Activated B cell treated with CpG ODN at 0.5 μM for 24 hours (primary cell): ENCODE measurements around the gene TRAFD1. TPM values are rescaled to one million over a fixed set of nuclear protein-coding genes. Genes with fewer than 3 reads are reported as not detected.

Experiments
- ATAC-seq: fragments of 200-7000 bp; cut with Tn5 transposase; one replicate; pipeline ENCODE4 v1.10.0; 2021; ENCODE audit warnings: low read depth, mild to moderate bottlenecking, moderate library complexity
- CTCF ChIA-PET: fragments of 350-600 bp; sonication (Branson Sonifier 250); formaldehyde crosslinking; loops from one replicate; lab custom pipeline; 2021; ENCODE audit warnings: antibody characterized with exemption; lab: Charles Lee
- POLR2A ChIA-PET: fragments of 350-600 bp; sonication (Branson Sonifier 250); formaldehyde crosslinking; loops from one replicate; lab custom pipeline; 2021; ENCODE audit warnings: antibody characterized with exemption; lab: Charles Lee
- DNase-seq: peaks from one replicate; pipeline ENCODE4 v3.0.0; 2022
- H3K27ac Mint-ChIP-seq: one replicate; pipeline ENCODE4 v1.8.0; 2020; ENCODE audit warnings: mixed read lengths
- H3K27me3 Mint-ChIP-seq: one replicate; pipeline ENCODE4 v1.8.0; 2021; ENCODE audit warnings: mixed read lengths
- H3K36me3 Mint-ChIP-seq: one replicate; pipeline ENCODE4 v1.8.0; 2021; ENCODE audit warnings: low read depth, mixed read lengths
- H3K4me1 Mint-ChIP-seq: one replicate; pipeline ENCODE4 v1.8.0; 2021; ENCODE audit warnings: mixed read lengths
- H3K4me3 Mint-ChIP-seq: one replicate; pipeline ENCODE4 v1.8.0; 2020; ENCODE audit warnings: mild to moderate bottlenecking, mixed read lengths
- H3K9me3 Mint-ChIP-seq: one replicate; pipeline ENCODE4 v1.8.0; 2020; ENCODE audit warnings: mixed read lengths
- intact Hi-C: fragments of 100-400 bp; cut with micrococcal nuclease; formaldehyde crosslinking; loops from one replicate; pipeline ENCODE4 v1.15.1; 2024
- total RNA-seq: library from RNA; stranded (reverse); gene quantifications from 2 replicates; pipeline ENCODE4 v1.2.3, GENCODE V29; 2022
- TF ChIP-seq, protein P1 (sequence below): fragments of 200-600 bp; IDR thresholded peaks from one replicate; pipeline ENCODE4 v1.8.0; 2022; ENCODE audit warnings: antibody characterized with exemption, mild to moderate bottlenecking

Gene TRAFD1
- total RNA-seq, 1 donor from 2014 or later: 51.0 TPM

DNA sequence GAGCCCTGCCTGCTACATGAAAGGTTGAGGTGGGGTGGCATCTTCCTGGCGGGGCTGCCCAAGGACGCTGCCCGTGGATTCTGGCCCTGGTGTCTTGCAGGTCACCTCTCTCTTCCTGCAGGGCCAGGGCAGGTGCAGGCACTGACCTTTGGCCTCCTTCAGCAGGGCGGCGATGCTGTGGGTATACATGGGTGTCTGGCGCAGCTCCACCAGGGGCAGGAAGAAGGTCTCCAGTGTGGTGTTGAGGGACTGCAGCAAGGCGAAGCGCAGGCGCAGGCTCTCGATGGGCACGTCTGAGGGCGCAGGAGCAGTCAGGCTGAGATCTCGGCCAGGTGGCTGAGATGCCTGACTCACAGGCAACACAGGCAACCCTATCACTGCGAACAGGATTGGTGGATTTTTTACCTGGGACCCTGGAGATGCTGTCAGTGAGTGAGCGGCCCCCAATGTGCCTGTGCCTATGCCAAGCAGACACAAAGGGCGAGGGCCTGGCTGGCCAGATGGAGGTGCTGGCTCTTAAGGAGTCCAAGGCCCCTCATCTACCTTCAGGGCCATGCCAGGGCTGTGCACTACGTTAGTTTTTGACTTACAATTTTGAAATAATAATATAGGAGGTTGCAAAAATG, 45.7 kb downstream of the TRAFD1 start:
- no peak overlapping the region for H3K4me3 Mint-ChIP-seq
- H3K27ac Mint-ChIP-seq: no peak overlapping the region
- peaks cover 53% of the 10 kb centered on the region for H3K36me3 Mint-ChIP-seq
- ChIA-PET POLR2A (no interaction called here), CTCF (no interaction called here)
- ATAC-seq: no peak
- intact Hi-C loops: loop anchor here (1.0 kb wide), 2 partner anchors 62 to 226 kb away; no protein-coding TSS in a partner anchor
- TF ChIP-seq, protein P1, sequence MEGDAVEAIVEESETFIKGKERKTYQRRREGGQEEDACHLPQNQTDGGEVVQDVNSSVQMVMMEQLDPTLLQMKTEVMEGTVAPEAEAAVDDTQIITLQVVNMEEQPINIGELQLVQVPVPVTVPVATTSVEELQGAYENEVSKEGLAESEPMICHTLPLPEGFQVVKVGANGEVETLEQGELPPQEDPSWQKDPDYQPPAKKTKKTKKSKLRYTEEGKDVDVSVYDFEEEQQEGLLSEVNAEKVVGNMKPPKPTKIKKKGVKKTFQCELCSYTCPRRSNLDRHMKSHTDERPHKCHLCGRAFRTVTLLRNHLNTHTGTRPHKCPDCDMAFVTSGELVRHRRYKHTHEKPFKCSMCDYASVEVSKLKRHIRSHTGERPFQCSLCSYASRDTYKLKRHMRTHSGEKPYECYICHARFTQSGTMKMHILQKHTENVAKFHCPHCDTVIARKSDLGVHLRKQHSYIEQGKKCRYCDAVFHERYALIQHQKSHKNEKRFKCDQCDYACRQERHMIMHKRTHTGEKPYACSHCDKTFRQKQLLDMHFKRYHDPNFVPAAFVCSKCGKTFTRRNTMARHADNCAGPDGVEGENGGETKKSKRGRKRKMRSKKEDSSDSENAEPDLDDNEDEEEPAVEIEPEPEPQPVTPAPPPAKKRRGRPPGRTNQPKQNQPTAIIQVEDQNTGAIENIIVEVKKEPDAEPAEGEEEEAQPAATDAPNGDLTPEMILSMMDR: no peak
- no peaks in the 10 kb centered on the region for H3K9me3 Mint-ChIP-seq
- peaks cover 6% of the 10 kb centered on the region for H3K4me1 Mint-ChIP-seq
- no peak for DNase-seq
- no peaks in the 10 kb centered on the region for H3K27me3 Mint-ChIP-seq

DNA sequence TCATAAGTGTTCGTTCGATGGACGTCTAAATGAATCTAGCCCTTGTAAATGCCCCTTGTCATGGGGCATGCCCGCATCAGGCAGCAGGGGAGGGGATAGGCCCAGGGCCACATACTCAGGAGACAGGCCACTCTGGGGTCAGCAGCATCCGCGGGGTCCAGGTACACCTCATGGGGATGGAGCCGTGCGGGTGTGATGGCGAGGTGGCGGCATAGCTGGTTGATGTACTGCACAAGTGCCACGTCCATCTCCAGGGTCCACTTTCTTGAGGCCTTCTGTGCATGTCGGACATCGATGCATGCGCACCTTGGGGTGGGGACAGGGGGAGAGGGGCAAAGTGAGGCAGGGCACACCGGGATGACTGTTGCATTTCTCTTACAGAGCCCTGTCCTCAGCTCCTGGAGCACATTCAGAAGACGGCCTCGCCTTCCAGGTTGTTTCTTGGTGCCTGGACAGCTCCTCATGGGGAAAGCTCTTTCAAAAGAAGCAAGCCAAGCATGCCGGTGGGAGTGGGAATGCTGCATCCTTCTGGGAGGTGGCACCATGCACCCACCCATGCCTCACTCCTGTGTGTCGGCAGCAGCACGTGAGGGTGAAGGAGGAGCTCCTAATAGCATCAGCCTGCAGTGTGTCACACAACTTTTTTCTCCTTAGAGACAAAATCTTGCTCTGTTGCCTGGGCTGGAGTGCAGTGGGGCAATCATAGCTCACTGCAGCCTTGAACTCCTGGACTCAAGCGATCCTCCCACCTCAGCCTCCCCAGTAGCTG, 47.4 kb downstream of the TRAFD1 start:
- no peaks in the 10 kb centered on the region for H3K27me3 Mint-ChIP-seq
- H3K4me1 Mint-ChIP-seq: peaks cover 6% of the 10 kb centered on the region
- DNase-seq (no peak), ATAC-seq (no peak)
- intact Hi-C loops: no loop called here
- H3K9me3 Mint-ChIP-seq: no peaks in the 10 kb centered on the region
- H3K4me3 Mint-ChIP-seq: no peak overlapping the region
- POLR2A ChIA-PET: interaction anchor here (0.8 kb wide), 1 partner anchor 408 kb away, joined by 3 read pairs; no protein-coding TSS in a partner anchor
- TF ChIP-seq, protein P1: no peak
- peaks cover 64% of the 10 kb centered on the region for H3K36me3 Mint-ChIP-seq
- H3K27ac Mint-ChIP-seq: no peak overlapping the region
- CTCF ChIA-PET: interaction anchor here (0.8 kb wide), 1 partner anchor 228 kb away, joined by 3 read pairs; no protein-coding TSS in a partner anchor

DNA sequence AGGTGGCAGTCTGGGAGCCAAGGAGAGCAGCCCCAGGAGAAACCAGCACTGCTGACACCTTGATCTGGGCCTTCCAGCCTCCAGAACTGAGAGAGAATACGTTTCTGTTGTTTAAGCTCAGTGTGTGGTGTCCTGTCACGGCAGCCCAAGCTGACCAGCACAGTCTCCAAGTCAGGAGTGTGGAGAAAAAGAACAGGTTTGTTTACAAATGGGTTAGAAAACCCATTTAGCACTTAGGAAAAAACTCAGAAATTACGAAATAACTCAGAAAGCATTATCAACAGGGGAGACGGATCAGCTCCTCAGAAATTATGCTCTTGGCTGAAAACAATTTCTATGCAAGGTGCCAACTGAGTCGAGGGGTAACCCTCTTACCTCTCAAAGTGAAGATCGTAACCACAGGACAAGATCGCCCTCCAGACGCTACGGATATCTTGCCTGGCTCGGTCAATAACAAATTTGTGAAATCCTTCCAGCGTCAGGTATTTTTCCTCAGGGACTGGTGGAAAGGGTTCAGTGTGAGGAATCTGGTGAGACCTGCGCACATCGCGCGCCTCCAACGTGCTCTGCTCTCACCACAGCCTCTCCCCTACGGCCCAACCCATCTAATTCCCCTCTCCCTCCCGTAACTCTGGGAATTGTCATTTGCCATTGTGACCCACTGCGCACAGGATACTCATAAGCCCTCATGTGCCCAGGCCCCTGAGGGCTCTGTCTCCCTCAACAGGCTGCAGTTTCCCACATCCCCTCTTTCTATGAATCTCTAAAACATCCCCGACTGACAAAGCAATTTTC, 50.2 kb downstream of the TRAFD1 start:
- H3K36me3 Mint-ChIP-seq: peaks cover 72% of the 10 kb centered on the region
- CTCF ChIA-PET: no interaction called here
- H3K4me3 Mint-ChIP-seq: no peak overlapping the region
- no peaks in the 10 kb centered on the region for H3K27me3 Mint-ChIP-seq
- no peaks in the 10 kb centered on the region for H3K4me1 Mint-ChIP-seq
- H3K27ac Mint-ChIP-seq: no peak overlapping the region
- TF ChIP-seq, protein P1: no peak
- POLR2A ChIA-PET: no interaction called here
- DNase-seq (no peak), ATAC-seq (no peak)
- H3K9me3 Mint-ChIP-seq: no peaks in the 10 kb centered on the region
- intact Hi-C loops: no loop called here

DNA sequence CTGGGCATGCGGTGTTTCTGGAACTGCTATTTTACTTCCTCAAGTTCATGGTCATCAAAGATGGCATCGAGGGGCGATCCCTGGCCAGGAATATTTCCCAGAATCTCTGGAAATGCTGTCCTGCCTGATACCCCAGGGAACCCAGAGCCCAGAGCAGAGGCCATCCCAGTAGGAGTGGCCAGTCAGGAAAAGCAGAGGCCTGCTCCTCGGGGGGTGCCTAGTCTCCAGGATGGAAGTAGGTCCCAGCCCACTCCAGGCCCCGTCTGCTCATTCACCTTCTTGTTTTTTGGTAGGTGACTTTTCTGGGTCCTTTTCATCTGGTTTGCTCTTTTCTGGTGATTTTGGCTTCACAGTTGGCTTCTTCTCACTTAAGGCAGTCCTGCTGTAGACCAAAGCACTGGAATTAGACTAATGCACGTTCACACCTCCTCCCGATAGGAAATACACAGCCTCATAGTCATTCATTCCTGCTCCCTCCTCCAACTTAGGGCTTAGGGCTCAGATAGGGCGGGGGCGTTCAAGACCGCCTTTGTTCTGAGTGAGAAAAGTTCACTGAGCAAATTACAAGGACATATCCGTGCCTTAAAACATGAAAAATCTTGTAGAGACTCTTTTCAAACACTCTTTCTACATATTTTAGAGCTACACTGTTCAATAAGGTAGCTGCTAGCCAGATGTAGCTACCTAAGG, 51.1 kb downstream of the TRAFD1 start:
- DNase-seq: no peak
- ATAC-seq: no peak
- ChIA-PET CTCF (no interaction called here), POLR2A (no interaction called here)
- Mint-ChIP-seq H3K27me3 (no peaks in the 10 kb centered on the region), H3K27ac (no peak overlapping the region), H3K4me3 (no peak overlapping the region), H3K36me3 (peaks cover 76% of the 10 kb centered on the region), H3K9me3 (no peaks in the 10 kb centered on the region), H3K4me1 (no peaks in the 10 kb centered on the region)
- intact Hi-C loops: no loop called here
- TF ChIP-seq, protein P1: no peak
